ENCODE data around the gene ANKHD1.

DNA sequence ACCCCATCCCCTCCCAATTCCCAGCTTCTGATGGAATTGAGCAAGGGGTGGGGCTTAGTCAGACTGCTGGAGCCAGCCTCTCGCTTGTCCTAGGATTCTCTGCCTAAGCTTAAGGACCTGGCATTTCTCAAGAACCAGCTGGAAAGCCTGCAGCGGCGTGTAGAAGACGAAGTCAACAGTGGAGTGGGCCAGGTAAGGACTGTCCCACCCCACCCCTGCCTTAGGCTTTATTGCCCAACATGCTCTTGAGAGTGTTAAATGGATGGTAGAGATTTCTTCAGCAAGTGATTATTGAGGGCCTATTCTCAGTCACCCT, 164.1 kb downstream of the ANKHD1 start:
- TF ChIP-seq CTCF (IDR thresholded peaks at IDR 0.05 in 4 of 5, conservative IDR thresholded peaks at IDR 0.05 in 1 of 5), result no peak
- TF ChIP-seq POLR2A (IDR thresholded peaks at IDR 0.05), result no peak

Data from gastrocnemius medialis (tissue), 4 donors.